ENCODE data around the gene CPED1.

The CPED1 gene

DNA sequence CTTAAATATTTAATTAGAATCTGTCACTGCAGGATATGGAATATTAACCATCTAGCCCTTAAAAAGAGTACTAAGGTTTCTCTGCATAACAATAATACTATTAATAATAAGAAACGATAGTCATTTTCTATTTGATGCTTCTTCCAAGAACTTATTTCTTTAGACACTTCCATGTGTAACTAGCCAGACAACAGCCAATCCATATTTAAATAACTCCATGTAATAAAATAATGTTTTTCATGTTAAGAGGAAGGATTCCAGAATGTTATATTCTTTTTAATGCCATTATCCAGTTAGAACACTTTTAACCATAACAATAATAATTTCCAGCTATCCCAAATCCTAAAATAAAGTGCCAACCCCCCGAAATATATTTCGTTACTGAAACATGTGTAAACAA lies 170.2 kb downstream of the CPED1 start:
- in situ Hi-C loops (cut with HindIII; ENCODE audit: low pct_ligation_motif_present, low sequenced_read_pairs): no loop called here
- no peaks in the 10 kb centered on the region for H3K36me3 ChIP-seq (replicated peaks)
- no peaks in the 10 kb centered on the region for H3K27me3 ChIP-seq (replicated peaks)
- no peak overlapping the region for H3K4me3 ChIP-seq (ENCODE audit: low read depth, low read length)
- DNase-seq: no peak
- H3K27ac ChIP-seq: no peak overlapping the region
- TF ChIP-seq, protein P1, sequence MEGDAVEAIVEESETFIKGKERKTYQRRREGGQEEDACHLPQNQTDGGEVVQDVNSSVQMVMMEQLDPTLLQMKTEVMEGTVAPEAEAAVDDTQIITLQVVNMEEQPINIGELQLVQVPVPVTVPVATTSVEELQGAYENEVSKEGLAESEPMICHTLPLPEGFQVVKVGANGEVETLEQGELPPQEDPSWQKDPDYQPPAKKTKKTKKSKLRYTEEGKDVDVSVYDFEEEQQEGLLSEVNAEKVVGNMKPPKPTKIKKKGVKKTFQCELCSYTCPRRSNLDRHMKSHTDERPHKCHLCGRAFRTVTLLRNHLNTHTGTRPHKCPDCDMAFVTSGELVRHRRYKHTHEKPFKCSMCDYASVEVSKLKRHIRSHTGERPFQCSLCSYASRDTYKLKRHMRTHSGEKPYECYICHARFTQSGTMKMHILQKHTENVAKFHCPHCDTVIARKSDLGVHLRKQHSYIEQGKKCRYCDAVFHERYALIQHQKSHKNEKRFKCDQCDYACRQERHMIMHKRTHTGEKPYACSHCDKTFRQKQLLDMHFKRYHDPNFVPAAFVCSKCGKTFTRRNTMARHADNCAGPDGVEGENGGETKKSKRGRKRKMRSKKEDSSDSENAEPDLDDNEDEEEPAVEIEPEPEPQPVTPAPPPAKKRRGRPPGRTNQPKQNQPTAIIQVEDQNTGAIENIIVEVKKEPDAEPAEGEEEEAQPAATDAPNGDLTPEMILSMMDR (IDR thresholded peaks at IDR 0.05; ENCODE audit: low read depth, low read length, missing control alignments): no peak

DNA sequence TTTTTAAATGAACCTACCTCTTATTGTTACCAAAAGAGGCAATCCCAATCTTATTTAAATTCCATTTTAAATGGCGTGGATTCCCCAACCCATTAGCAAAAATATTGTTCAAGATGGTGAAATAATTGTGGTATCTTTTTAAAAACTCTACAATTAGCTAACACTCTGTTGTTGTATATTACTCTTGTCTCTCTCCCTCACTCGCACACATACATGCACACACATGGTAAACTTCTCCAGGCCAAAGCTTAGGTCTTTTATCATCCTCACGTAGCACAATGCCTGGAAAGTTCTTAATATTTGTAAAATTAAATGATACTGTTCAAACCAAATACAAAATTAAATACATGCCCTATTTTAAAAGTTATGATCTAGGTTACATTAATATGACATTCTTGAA lies 171.0 kb downstream of the CPED1 start:
- no peak for DNase-seq
- TF ChIP-seq, protein P1 (IDR thresholded peaks at IDR 0.05; ENCODE audit: low read depth, low read length, missing control alignments): no peak
- H3K36me3 ChIP-seq (replicated peaks): no peaks in the 10 kb centered on the region
- H3K4me3 ChIP-seq (ENCODE audit: low read depth, low read length): no peak overlapping the region
- in situ Hi-C loops (cut with HindIII; ENCODE audit: low pct_ligation_motif_present, low sequenced_read_pairs): no loop called here
- no peaks in the 10 kb centered on the region for H3K27me3 ChIP-seq (replicated peaks)
- H3K27ac ChIP-seq: no peak overlapping the region

DNA sequence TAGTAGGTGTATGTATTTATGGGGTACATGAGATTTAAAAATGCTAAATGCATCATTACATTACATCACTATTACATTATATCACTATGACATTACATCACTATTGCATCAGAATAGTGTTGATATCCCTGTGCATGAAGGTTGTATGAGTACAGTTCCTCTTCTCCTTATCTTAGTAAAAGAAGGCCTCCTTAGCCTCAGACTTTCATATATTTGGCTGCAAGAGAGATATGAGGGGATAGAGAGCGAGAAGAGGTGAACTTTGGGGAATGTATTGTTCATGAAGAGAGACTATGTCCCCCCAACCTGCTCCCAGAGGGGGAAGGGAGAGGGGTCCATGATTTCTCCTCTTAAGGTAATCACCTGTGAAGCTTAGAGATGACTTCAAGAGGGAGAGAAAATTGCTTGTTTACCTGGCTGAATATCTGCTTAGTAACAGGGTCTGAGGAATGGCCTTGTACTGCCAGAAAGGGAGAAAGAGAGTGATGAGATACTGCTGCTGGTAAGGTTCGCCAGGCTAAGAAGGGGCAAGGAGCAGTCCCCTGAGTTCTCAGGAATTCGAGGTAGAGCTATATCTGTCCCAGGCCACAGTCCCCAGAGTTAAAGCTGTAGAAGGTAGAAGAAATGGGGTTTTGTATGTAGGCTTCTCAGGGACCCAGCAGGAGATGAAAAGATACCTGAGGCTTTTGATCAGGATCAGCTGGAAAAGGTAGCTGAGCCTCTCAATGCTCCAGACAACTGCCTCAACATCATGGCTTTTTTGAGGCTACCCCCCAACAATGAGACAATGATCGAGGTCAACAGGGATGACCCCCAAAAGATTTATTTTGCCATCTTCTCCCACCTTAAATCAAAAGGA lies 171.9 kb downstream of the CPED1 start:
- Histone ChIP-seq H3K27me3 (replicated peaks) (no peaks in the 10 kb centered on the region), H3K4me3 (ENCODE audit: low read depth, low read length) (no peak overlapping the region), H3K36me3 (replicated peaks) (no peaks in the 10 kb centered on the region), H3K27ac (no peak overlapping the region)
- in situ Hi-C loops (cut with HindIII; ENCODE audit: low pct_ligation_motif_present, low sequenced_read_pairs): no loop called here
- TF ChIP-seq, protein P1 (IDR thresholded peaks at IDR 0.05; ENCODE audit: low read depth, low read length, missing control alignments): no peak
- no peak for DNase-seq

DNA sequence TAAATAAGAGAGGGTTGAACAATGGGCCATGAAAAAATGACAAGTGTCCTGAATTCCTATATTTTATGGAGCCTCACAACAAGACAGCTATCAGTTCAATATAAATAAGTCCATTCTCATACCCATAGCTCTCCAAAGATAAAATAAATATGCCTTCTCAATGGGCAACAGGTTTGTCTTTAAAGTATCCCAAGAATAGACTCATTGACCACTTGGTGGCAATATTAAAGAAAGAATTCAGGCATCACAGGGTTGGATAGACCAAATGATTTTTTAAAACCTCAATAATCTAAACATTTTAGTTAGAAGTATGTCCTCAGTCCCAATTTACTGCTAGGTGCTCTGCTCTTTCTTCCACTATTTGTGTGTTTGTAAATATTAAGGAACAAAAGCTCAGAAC lies 175.2 kb downstream of the CPED1 start:
- Histone ChIP-seq H3K27me3 (replicated peaks) (no peaks in the 10 kb centered on the region), H3K27ac (no peak overlapping the region), H3K4me3 (ENCODE audit: low read depth, low read length) (no peak overlapping the region), H3K36me3 (replicated peaks) (no peaks in the 10 kb centered on the region)
- TF ChIP-seq, protein P1 (IDR thresholded peaks at IDR 0.05; ENCODE audit: low read depth, low read length, missing control alignments): no peak
- DNase-seq: no peak
- in situ Hi-C loops (cut with HindIII; ENCODE audit: low pct_ligation_motif_present, low sequenced_read_pairs): no loop called here

DNA sequence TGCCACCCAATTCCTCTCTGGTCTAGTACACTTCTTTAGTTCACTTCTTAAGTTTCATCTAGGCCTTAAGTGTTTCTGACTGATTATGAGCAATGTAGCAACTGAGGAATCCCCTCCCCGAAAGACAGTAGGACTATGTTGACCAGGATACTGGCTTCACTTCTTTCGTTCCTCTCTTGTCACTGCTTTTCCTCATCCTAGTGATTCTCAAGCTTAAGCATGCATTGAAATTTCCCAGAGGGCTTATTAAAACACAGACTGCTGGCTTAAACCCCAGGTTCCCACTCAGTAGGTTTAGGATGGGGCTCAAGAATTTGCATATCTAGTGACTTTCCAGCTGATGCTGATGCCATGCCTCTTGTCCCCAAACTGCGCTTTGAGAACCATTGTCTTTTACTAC lies 175.7 kb downstream of the CPED1 start:
- in situ Hi-C loops (cut with HindIII; ENCODE audit: low pct_ligation_motif_present, low sequenced_read_pairs): no loop called here
- Histone ChIP-seq H3K4me3 (ENCODE audit: low read depth, low read length) (no peak overlapping the region), H3K27ac (no peak overlapping the region), H3K36me3 (replicated peaks) (no peaks in the 10 kb centered on the region), H3K27me3 (replicated peaks) (no peaks in the 10 kb centered on the region)
- TF ChIP-seq, protein P1 (IDR thresholded peaks at IDR 0.05; ENCODE audit: low read depth, low read length, missing control alignments): no peak
- DNase-seq: no peak

DNA sequence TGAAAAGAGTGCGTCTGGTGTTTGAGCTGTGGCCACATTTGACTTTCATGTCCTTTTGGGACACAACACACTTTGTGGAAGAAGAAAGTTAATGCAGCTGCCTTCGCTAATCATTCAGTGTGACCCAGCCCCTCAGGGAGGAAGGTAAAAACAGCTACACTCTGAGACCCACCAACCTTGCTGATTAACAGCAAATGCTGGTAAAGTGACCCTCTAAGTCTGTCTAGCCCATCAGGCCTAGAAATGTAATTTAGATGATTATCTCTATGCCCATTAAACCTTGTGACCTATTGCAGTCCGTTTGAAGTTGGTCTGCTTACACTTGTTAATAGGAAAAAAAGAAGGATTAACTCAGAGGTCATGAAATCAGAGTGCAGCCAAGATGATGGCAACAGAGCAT lies 178.4 kb downstream of the CPED1 start:
- TF ChIP-seq, protein P1 (IDR thresholded peaks at IDR 0.05; ENCODE audit: low read depth, low read length, missing control alignments): no peak
- in situ Hi-C loops (cut with HindIII; ENCODE audit: low pct_ligation_motif_present, low sequenced_read_pairs): no loop called here
- DNase-seq: no peak
- no peaks in the 10 kb centered on the region for H3K36me3 ChIP-seq (replicated peaks)
- no peaks in the 10 kb centered on the region for H3K27me3 ChIP-seq (replicated peaks)
- no peak overlapping the region for H3K4me3 ChIP-seq (ENCODE audit: low read depth, low read length)
- H3K27ac ChIP-seq: no peak overlapping the region
